Measurements from ENCODE around the gene CNTN1. TPM values are rescaled to one million over a fixed set of nuclear protein-coding genes. Genes with fewer than 3 reads are reported as not detected.
"Not testable (repeated sequence)": the region's sequence is repeated elsewhere in the genome, so short reads cannot be mapped to it uniquely, and the experiment has no call there.

Gene CNTN1
- total RNA-seq, 2 donors from 2014 or later: 0.77 to 4.4 TPM

- no peak for DNase-seq
- H3K4me1 ChIP-seq: no peaks in the 10 kb centered on the region
- H3K27me3 ChIP-seq: no peaks in the 10 kb centered on the region
- H3K9ac ChIP-seq (ENCODE audit: low read depth in 2 of 2, low read length in 2 of 2): no peak overlapping the region
- no peaks in the 10 kb centered on the region for H3K36me3 ChIP-seq
- no peaks in the 10 kb centered on the region for H3K9me3 ChIP-seq
- H3K4me3 ChIP-seq: no peak overlapping the region
- intact Hi-C loops (cut with DNase I): no loop called here
- no peak overlapping the region for H3K27ac ChIP-seq
- TF ChIP-seq CTCF (IDR thresholded peaks at IDR 0.05): no peak
These were observed 382.2 kb downstream of the CNTN1 start for GRCh38 chr12:41074473-41074769.

GRCh38 chr12:41076114-41076513, 383.9 kb downstream of the CNTN1 start:
- no peaks in the 10 kb centered on the region for H3K4me1 ChIP-seq
- DNase-seq: no peak
- H3K27me3 ChIP-seq: no peaks in the 10 kb centered on the region
- intact Hi-C loops (cut with DNase I): no loop called here
- H3K36me3 ChIP-seq: no peaks in the 10 kb centered on the region
- H3K4me3 ChIP-seq: no peak overlapping the region
- H3K27ac ChIP-seq: no peak overlapping the region
- no peak overlapping the region for H3K9ac ChIP-seq (ENCODE audit: low read depth in 2 of 2, low read length in 2 of 2)
- TF ChIP-seq CTCF (IDR thresholded peaks at IDR 0.05): no peak
- H3K9me3 ChIP-seq: no peaks in the 10 kb centered on the region

- H3K9ac ChIP-seq (ENCODE audit: low read depth in 2 of 2, low read length in 2 of 2); H3K36me3 ChIP-seq; H3K4me3 ChIP-seq; DNase-seq; H3K9me3 ChIP-seq; intact Hi-C loops (cut with DNase I); H3K27ac ChIP-seq; H3K27me3 ChIP-seq; H3K4me1 ChIP-seq: not testable (repeated sequence)
These were observed 389.0 kb downstream of the CNTN1 start for GRCh38 chr12:41081241-41081640.

GRCh38 chr12:41089438-41089837, 397.2 kb downstream of the CNTN1 start:
- H3K27ac ChIP-seq: no peak overlapping the region
- no peaks in the 10 kb centered on the region for H3K4me1 ChIP-seq
- TF ChIP-seq CTCF (IDR thresholded peaks at IDR 0.05): no peak
- no peak for DNase-seq
- H3K27me3 ChIP-seq: no peaks in the 10 kb centered on the region
- H3K4me3 ChIP-seq: no peak overlapping the region
- H3K9ac ChIP-seq (ENCODE audit: low read depth in 2 of 2, low read length in 2 of 2): no peak overlapping the region
- H3K36me3 ChIP-seq: no peaks in the 10 kb centered on the region
- H3K9me3 ChIP-seq: no peaks in the 10 kb centered on the region
- intact Hi-C loops (cut with DNase I): no loop called here

GRCh38 chr12:41092115-41092514, 399.9 kb downstream of the CNTN1 start:
- TF ChIP-seq CTCF (IDR thresholded peaks at IDR 0.05): no peak
- Histone ChIP-seq H3K4me3 (no peak overlapping the region), H3K4me1 (no peaks in the 10 kb centered on the region), H3K36me3 (no peaks in the 10 kb centered on the region), H3K9me3 (no peaks in the 10 kb centered on the region), H3K9ac (ENCODE audit: low read depth in 2 of 2, low read length in 2 of 2) (no peak overlapping the region), H3K27ac (no peak overlapping the region), H3K27me3 (no peaks in the 10 kb centered on the region)
- intact Hi-C loops (cut with DNase I): no loop called here
- no peak for DNase-seq

- H3K4me1 ChIP-seq: no peaks in the 10 kb centered on the region
- no peak overlapping the region for H3K9ac ChIP-seq (ENCODE audit: low read depth in 2 of 2, low read length in 2 of 2)
- no peaks in the 10 kb centered on the region for H3K9me3 ChIP-seq
- intact Hi-C loops (cut with DNase I): no loop called here
- no peak for DNase-seq
- H3K27ac ChIP-seq: no peak overlapping the region
- TF ChIP-seq CTCF (IDR thresholded peaks at IDR 0.05): no peak
- H3K4me3 ChIP-seq: no peak overlapping the region
- H3K27me3 ChIP-seq: no peaks in the 10 kb centered on the region
- no peaks in the 10 kb centered on the region for H3K36me3 ChIP-seq
These were observed 404.6 kb downstream of the CNTN1 start for GRCh38 chr12:41096797-41097196.

All from colonic mucosa (tissue), 4 donors.